Effector memory CD4-positive, alpha-beta T cell (primary cell): ENCODE measurements around the gene PSME3IP1.

Experiments
- DNase-seq, 3 donors: peaks; one replicate each; pipeline ENCODE4 v3.0.0-alpha.2; 2020
- H3K27ac ChIP-seq: 2 replicates; pipeline ENCODE4 v1.7.0; 2013; ENCODE audit warnings: mild to moderate bottlenecking, low read length, moderate library complexity; ENCODE audit not compliant: insufficient read depth, poor library complexity, severe bottlenecking
- H3K27me3 ChIP-seq: replicated peaks from 2 replicates; pipeline ENCODE4 v1.7.0; 2013; ENCODE audit warnings: mild to moderate bottlenecking, low read length; ENCODE audit not compliant: insufficient read depth, control insufficient read depth, poor library complexity, severe bottlenecking
- H3K36me3 ChIP-seq: 2 replicates; pipeline ENCODE4 v1.7.0; 2013; ENCODE audit warnings: mild to moderate bottlenecking, low read length, moderate library complexity; ENCODE audit not compliant: control insufficient read depth, insufficient read depth
- H3K4me1 ChIP-seq: 2 replicates; pipeline ENCODE4 v1.7.0; 2013; ENCODE audit warnings: low read length, mild to moderate bottlenecking; ENCODE audit not compliant: control insufficient read depth, insufficient read depth, poor library complexity, severe bottlenecking
- H3K4me3 ChIP-seq: 2 replicates; pipeline ENCODE4 v1.7.0; 2013; ENCODE audit warnings: low read length, low read depth, mild to moderate bottlenecking; ENCODE audit not compliant: insufficient read depth, poor library complexity, severe bottlenecking
- H3K9me3 ChIP-seq: 2 replicates; pipeline ENCODE4 v1.7.0; 2013; ENCODE audit warnings: mild to moderate bottlenecking, low read length, moderate library complexity; ENCODE audit not compliant: control insufficient read depth

PSME3IP1 gene

GRCh38 chr16:57127836-57128235, 58.0 kb downstream of the PSME3IP1 start:
- peaks cover 29% of the 10 kb centered on the region for H3K4me1 ChIP-seq

GRCh38 chr16:57127037-57127763, 58.6 kb downstream of the PSME3IP1 start:
- no peak overlapping the region for H3K4me3 ChIP-seq
- no peaks in the 10 kb centered on the region for H3K36me3 ChIP-seq
- H3K27me3 ChIP-seq: no peaks in the 10 kb centered on the region
- DNase-seq: no peak
- no peaks in the 10 kb centered on the region for H3K9me3 ChIP-seq
- no peak overlapping the region for H3K27ac ChIP-seq
- H3K4me1 ChIP-seq: peaks cover 23% of the 10 kb centered on the region

More at GRCh38 chr16:57127836-57128235, 58.0 kb downstream of the PSME3IP1 start:
- no peak overlapping the region for H3K4me3 ChIP-seq
- no peak for DNase-seq
- H3K27ac ChIP-seq: no peak overlapping the region
- no peaks in the 10 kb centered on the region for H3K27me3 ChIP-seq
- no peaks in the 10 kb centered on the region for H3K36me3 ChIP-seq
- no peaks in the 10 kb centered on the region for H3K9me3 ChIP-seq

GRCh38 chr16:57126411-57126810, 59.4 kb downstream of the PSME3IP1 start:
- H3K36me3 ChIP-seq: no peaks in the 10 kb centered on the region

GRCh38 chr16:57125969-57126368, 59.9 kb downstream of the PSME3IP1 start:
- no peaks in the 10 kb centered on the region for H3K9me3 ChIP-seq
- no peak for DNase-seq
- no peaks in the 10 kb centered on the region for H3K36me3 ChIP-seq
- H3K4me3 ChIP-seq: no peak overlapping the region
- no peaks in the 10 kb centered on the region for H3K27me3 ChIP-seq
- no peak overlapping the region for H3K27ac ChIP-seq
- peaks cover 23% of the 10 kb centered on the region for H3K4me1 ChIP-seq

More at GRCh38 chr16:57126411-57126810, 59.4 kb downstream of the PSME3IP1 start:
- Histone ChIP-seq H3K27ac (no peak overlapping the region), H3K27me3 (no peaks in the 10 kb centered on the region), H3K4me1 (peaks cover 23% of the 10 kb centered on the region), H3K4me3 (no peak overlapping the region), H3K9me3 (no peaks in the 10 kb centered on the region)
- DNase-seq: no peak

- DNase-seq: no peak
- peaks cover 21% of the 10 kb centered on the region for H3K4me1 ChIP-seq
- H3K27ac ChIP-seq: no peak overlapping the region
- no peak overlapping the region for H3K4me3 ChIP-seq
- no peaks in the 10 kb centered on the region for H3K36me3 ChIP-seq
- no peaks in the 10 kb centered on the region for H3K9me3 ChIP-seq
- H3K27me3 ChIP-seq: no peaks in the 10 kb centered on the region
Measured at GRCh38 chr16:57125376-57125775, 60.5 kb downstream of the PSME3IP1 start.

- Histone ChIP-seq H3K27me3 (no peaks in the 10 kb centered on the region), H3K4me1 (peaks cover 12% of the 10 kb centered on the region), H3K27ac (no peak overlapping the region), H3K36me3 (no peaks in the 10 kb centered on the region), H3K9me3 (no peaks in the 10 kb centered on the region), H3K4me3 (no peak overlapping the region)
- DNase-seq: no peak
Measured at GRCh38 chr16:57123974-57124674, 61.7 kb downstream of the PSME3IP1 start.

- H3K4me3 ChIP-seq: no peak overlapping the region
- H3K4me1 ChIP-seq: peaks cover 6% of the 10 kb centered on the region
- H3K36me3 ChIP-seq: no peaks in the 10 kb centered on the region
- no peak for DNase-seq
- H3K9me3 ChIP-seq: no peaks in the 10 kb centered on the region
- H3K27ac ChIP-seq: no peak overlapping the region
- H3K27me3 ChIP-seq: no peaks in the 10 kb centered on the region
Measured at GRCh38 chr16:57123216-57123973, 62.4 kb downstream of the PSME3IP1 start.

GRCh38 chr16:57118461-57119084, 67.3 kb downstream of the PSME3IP1 start:
- Histone ChIP-seq H3K36me3 (no peaks in the 10 kb centered on the region), H3K27me3 (no peaks in the 10 kb centered on the region), H3K4me3 (no peak overlapping the region), H3K4me1 (peaks cover 3% of the 10 kb centered on the region), H3K9me3 (no peaks in the 10 kb centered on the region), H3K27ac (no peak overlapping the region)
- DNase-seq: no peak

GRCh38 chr16:57115514-57116182, 70.2 kb downstream of the PSME3IP1 start:
- Histone ChIP-seq H3K27ac (no peak overlapping the region), H3K9me3 (no peaks in the 10 kb centered on the region), H3K4me3 (no peak overlapping the region), H3K27me3 (no peaks in the 10 kb centered on the region), H3K36me3 (no peaks in the 10 kb centered on the region), H3K4me1 (no peaks in the 10 kb centered on the region)
- DNase-seq: no peak
